ENCODE results near the gene PLXNC1. TPM values are rescaled to one million over a fixed set of nuclear protein-coding genes. Genes with fewer than 3 reads are reported as not detected.

The PLXNC1 gene
- total and polyA plus RNA-seq, 2 of the 8 experiments (the other 6 are each of a cell fraction or from before 2014, with no cell fraction given), result 0.83 to 2.0 TPM

DNA sequence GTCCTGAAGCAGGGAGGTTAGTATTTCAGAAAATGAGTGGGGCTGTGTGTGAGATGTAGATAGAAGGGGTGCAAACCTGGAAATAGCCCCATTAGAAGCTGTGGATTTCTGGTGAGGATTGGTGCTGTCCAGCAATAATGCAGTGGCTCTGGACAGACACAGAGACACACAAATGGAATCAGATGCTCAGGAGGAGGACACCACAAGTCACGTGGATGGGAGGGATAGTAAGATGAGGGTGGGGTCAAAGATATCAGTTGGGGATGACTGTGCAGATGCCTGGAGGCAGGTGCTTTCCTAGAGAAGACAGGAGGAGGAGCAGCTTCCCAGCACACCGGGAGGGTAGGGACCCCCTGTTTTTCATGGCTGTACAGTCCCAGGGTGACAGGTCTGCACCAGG lies 136.5 kb downstream of the PLXNC1 start (continued):
- no peak for TF ChIP-seq RBBP5 (IDR thresholded peaks at IDR 0.05; ENCODE audit: borderline replicate concordance, low read depth, low read length)
